ENCODE data around the gene RGS10.
"Not testable (repeated sequence)": the region's sequence is repeated elsewhere in the genome, so short reads cannot be mapped to it uniquely, and the experiment has no call there.

RGS10 gene

GRCh38 chr10:119468542-119469324, 73.8 kb downstream of the RGS10 start:
- no peak for DNase-seq

- DNase-seq, result peak in 3 of 4 experiments; percentile 5 to 22 (median 13)
These were observed 75.9 kb downstream of the RGS10 start for GRCh38 chr10:119466655-119467054.

GRCh38 chr10:119466076-119466475, 76.4 kb downstream of the RGS10 start:
- no peak for DNase-seq

- no peak for DNase-seq
These were observed 77.4 kb downstream of the RGS10 start for GRCh38 chr10:119465085-119465484.

- DNase-seq, result not testable (repeated sequence)
These were observed 79.3 kb downstream of the RGS10 start for GRCh38 chr10:119463195-119463594.

- no peak for DNase-seq
These were observed 79.7 kb downstream of the RGS10 start for GRCh38 chr10:119462773-119463172.

GRCh38 chr10:119461923-119462322, 80.6 kb downstream of the RGS10 start:
- no peak for DNase-seq

- DNase-seq, result no peak
These were observed 81.1 kb downstream of the RGS10 start for GRCh38 chr10:119461380-119461779.

GRCh38 chr10:119460369-119461195, 81.9 kb downstream of the RGS10 start:
- no peak for DNase-seq

GRCh38 chr10:119459681-119460340, 82.7 kb downstream of the RGS10 start:
- DNase-seq, result no peak

- no peak for DNase-seq
These were observed 84.4 kb downstream of the RGS10 start for GRCh38 chr10:119457966-119458766.

GRCh38 chr10:119456435-119456810, 86.1 kb downstream of the RGS10 start:
- no peak for DNase-seq

GRCh38 chr10:119455609-119456434, 86.7 kb downstream of the RGS10 start:
- no peak for DNase-seq

- DNase-seq, result no peak
These were observed 87.5 kb downstream of the RGS10 start for GRCh38 chr10:119454990-119455389.

GRCh38 chr10:119454316-119454715, 88.2 kb downstream of the RGS10 start:
- DNase-seq, result no peak

GRCh38 chr10:119453313-119453712, 89.2 kb downstream of the RGS10 start:
- DNase-seq, result no peak

GRCh38 chr10:119452396-119452795, 90.1 kb downstream of the RGS10 start:
- DNase-seq, result no peak

GRCh38 chr10:119451300-119451896, 91.1 kb downstream of the RGS10 start:
- no peak for DNase-seq

GRCh38 chr10:119450606-119451299, 91.8 kb downstream of the RGS10 start:
- no peak for DNase-seq

Data from suppressor macrophage (primary cell).